Fibroblast of lung (primary cell): ENCODE results near the gene DLG2.

Experiments
- CTCF ChIP-seq, 2 donors: IDR thresholded peaks in 1 of 2; conservative IDR thresholded peaks in 1 of 2; 1 replicate in 1 of 2; 2 replicates in 1 of 2; pipeline ENCODE4 v1.5.1; 2011 to 2012; ENCODE audit warnings: low read length in 2 of 2, control low read depth in 1 of 2, inconsistent platforms in 1 of 2, low read depth in 1 of 2, mild to moderate bottlenecking in 1 of 2
- EZH2 ChIP-seq: IDR thresholded peaks from 2 replicates; pipeline ENCODE4 v1.5.1; 2012; ENCODE audit warnings: low read length, control low read depth, mild to moderate bottlenecking; ENCODE audit errors: missing control alignments

GRCh38 chr11:84097186-84097585 is 1530.0 kb downstream of the DLG2 start:
- TF ChIP-seq CTCF (conservative IDR thresholded peaks at IDR 0.05 in 1 of 2, IDR thresholded peaks at IDR 0.05 in 1 of 2; ENCODE audit: low read depth in 1 of 2, low read length in 2 of 2) (no peak), EZH2 (no peak)
